ENCODE data around the gene MX2.

MX2 gene

GRCh38 chr21:41431788-41432548, 70.1 kb downstream of the MX2 start:
- no peak for TF ChIP-seq CTCF (IDR thresholded peaks at IDR 0.05; ENCODE audit: insufficient read depth, low read depth, low read length, missing control alignments)
- no peak overlapping the region for H3K4me3 ChIP-seq (ENCODE audit: low read length)
- DNase-seq (ENCODE audit: low read depth): no peak

- no peak for TF ChIP-seq CTCF (IDR thresholded peaks at IDR 0.05; ENCODE audit: insufficient read depth, low read depth, low read length, missing control alignments)
- DNase-seq (ENCODE audit: low read depth): no peak
- no peak overlapping the region for H3K4me3 ChIP-seq (ENCODE audit: low read length)
Measured at GRCh38 chr21:41432562-41433460, 71.0 kb downstream of the MX2 start.

- DNase-seq (ENCODE audit: low read depth): no peak
- TF ChIP-seq CTCF (IDR thresholded peaks at IDR 0.05; ENCODE audit: insufficient read depth, low read depth, low read length, missing control alignments): no peak
- no peak overlapping the region for H3K4me3 ChIP-seq (ENCODE audit: low read length)
Measured at GRCh38 chr21:41433566-41433965, 71.7 kb downstream of the MX2 start.

- H3K4me3 ChIP-seq (ENCODE audit: low read length): no peak overlapping the region
- no peak for TF ChIP-seq CTCF (IDR thresholded peaks at IDR 0.05; ENCODE audit: insufficient read depth, low read depth, low read length, missing control alignments)
- DNase-seq (ENCODE audit: low read depth): no peak
Measured at GRCh38 chr21:41435706-41436105, 73.9 kb downstream of the MX2 start.

GRCh38 chr21:41437729-41438128, 75.9 kb downstream of the MX2 start:
- TF ChIP-seq CTCF (IDR thresholded peaks at IDR 0.05; ENCODE audit: insufficient read depth, low read depth, low read length, missing control alignments): no peak
- H3K4me3 ChIP-seq (ENCODE audit: low read length): no peak overlapping the region
- no peak for DNase-seq (ENCODE audit: low read depth)

GRCh38 chr21:41438425-41439113, 76.7 kb downstream of the MX2 start:
- no peak for DNase-seq (ENCODE audit: low read depth)
- no peak for TF ChIP-seq CTCF (IDR thresholded peaks at IDR 0.05; ENCODE audit: insufficient read depth, low read depth, low read length, missing control alignments)
- H3K4me3 ChIP-seq (ENCODE audit: low read length): no peak overlapping the region

All from epithelial cell of esophagus (primary cell).